Ovary (tissue), 9 donors: ENCODE results near the gene ASMTL. TPM values are rescaled to one million over a fixed set of nuclear protein-coding genes. Genes with fewer than 3 reads are reported as not detected.

ENCODE experiments used
- DNase-seq, 5 donors: peaks; one replicate each; pipeline ENCODE4 v3.0.0-alpha.2; 2019 to 2020
- H3K27ac ChIP-seq, 2 donors: fragments of 200-600 bp; one replicate each; pipeline versions ENCODE4 v1.5.1 to v1.8.0; 2019 to 2022
- H3K27me3 ChIP-seq: fragments of 200-600 bp; one replicate; pipeline ENCODE4 v1.8.0; 2022
- H3K36me3 ChIP-seq: fragments of 200-600 bp; sonication (generic); one replicate; pipeline ENCODE4 v1.5.1; 2019
- H3K4me1 ChIP-seq: one replicate; pipeline ENCODE4 v1.8.1; 2013; ENCODE audit warnings: mild to moderate bottlenecking, moderate library complexity; ENCODE audit not compliant: insufficient read depth
- H3K4me3 ChIP-seq: fragments of 200-600 bp; sonication (generic); one replicate; pipeline ENCODE4 v1.5.1; 2017
- H3K9me3 ChIP-seq, 2 donors: fragments of 200-600 bp in 1 of 2; sonication (generic) in 1 of 2; one replicate each; pipeline versions ENCODE4 v1.5.1 to v1.8.1; 2013 to 2019; ENCODE audit warnings: mild to moderate bottlenecking in 1 of 2, moderate library complexity in 1 of 2
- CTCF ChIP-seq, 3 donors: fragments of 450-650 bp in 2 of 3; fragments of 200-600 bp in 1 of 3; IDR thresholded peaks; one replicate each; pipeline versions ENCODE4 v1.5.1 to v1.8.0; 2016 to 2022; ENCODE audit warnings: antibody characterized with exemption in 3 of 3, mild to moderate bottlenecking in 1 of 3
- EP300 ChIP-seq: sonication (generic); formaldehyde crosslinking; IDR thresholded peaks from one replicate; pipeline ENCODE4 v1.6.1; 2017; ENCODE audit warnings: antibody characterized with exemption
- POLR2A ChIP-seq: fragments of 450-650 bp; IDR thresholded peaks from one replicate; pipeline ENCODE4 v1.6.1; 2017; ENCODE audit warnings: antibody characterized with exemption, mild to moderate bottlenecking, moderate library complexity
- WGBS, 3 donors: extraction: QIAGEN DNeasy Blood & Tissue Kit in 1 of 3; methylation state at CpG; one replicate each; pipeline versions ENCODE4 v1.1.5 to v1.1.7; 2013 to 2017; 5-methylcytosine and 5-hydroxymethylcytosine counted together
- intact Hi-C, 4 donors: fragments of 100-400 bp; cut with DNase I; formaldehyde crosslinking; loops; one replicate each; pipeline versions ENCODE4 v1.11.0 to v1.15.1; 2022 to 2023
- polyA plus RNA-seq, 2 donors: library from polyadenylated mRNA; stranded (reverse); fragments of 200-250 nt in 1 of 2; fragments of 350-450 nt in 1 of 2; fragmentation: Illumina TruSeq in 1 of 2; extraction: RNeasy Lipid Tissue Mini Kit (QIAGEN cat#74804) in 1 of 2; gene quantifications; one replicate each; pipeline ENCODE4 v1.2.3, GENCODE V29; 2013 to 2014
- total RNA-seq, 7 donors: library from RNA; depleted of rRNA in 2 of 7; stranded (reverse); fragments of >200 nt in 2 of 7; fragmentation: NEBNext Ultra II Directional in 3 of 7; extraction: Animal tissue kit (Norgen Biotek cat#: 25700) in 3 of 7; gene quantifications; one replicate each; pipeline versions ENCODE4 v1.1.0 to v1.2.4, GENCODE V29; 2016 to 2023
- donor health status: DM: no; HTN: no; CAD: no; lungs with moderate emphysema.
- donor health status: DM: no; HTN: no; CAD: no.
- donor health status: Bipolar disorder and iron deficiency.
- donor health status: DM: yes; HTN: yes; CAD: no.
- donor health status: DM: no; HTN: no; CAD: no.
- donor health status: DM: yes; HTN: yes; CAD: no.

The ASMTL gene
- total and polyA plus RNA-seq, 9 donors = 21.3 to 48.9 (median 40.7) TPM

DNA sequence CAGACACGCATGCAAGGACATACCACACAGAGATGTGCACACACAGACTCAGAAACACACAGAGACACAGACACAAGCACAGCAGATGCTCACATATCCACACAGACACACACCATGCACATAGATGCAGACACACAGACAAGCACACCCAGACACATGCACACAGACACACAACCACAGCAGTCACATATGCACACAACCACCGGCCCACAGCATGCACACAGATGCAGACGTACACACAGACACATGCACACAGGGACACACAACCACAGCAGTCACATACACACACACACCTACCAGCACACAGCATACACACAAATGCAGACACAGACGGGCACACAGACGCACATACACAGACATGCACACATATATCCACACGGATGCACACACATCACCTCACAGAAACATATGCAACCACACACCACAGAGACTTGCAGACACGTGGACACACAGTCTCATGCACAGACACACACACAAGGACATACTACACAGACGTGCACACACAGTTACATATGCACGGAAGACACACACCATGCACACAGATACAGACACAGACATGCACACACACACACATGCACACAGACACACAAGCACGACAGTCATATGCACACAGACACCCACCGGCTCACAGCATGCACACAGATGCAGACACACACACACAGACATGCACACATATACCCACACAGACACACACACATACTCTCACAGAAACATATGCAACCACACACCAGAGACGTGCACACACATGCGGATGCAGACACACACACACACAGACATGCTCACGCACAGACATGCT, 35.5 kb downstream of the ASMTL start:
- peak in 1 of 5 donors; percentile 21 for DNase-seq
- Histone ChIP-seq H3K27me3 (no peaks in the 10 kb centered on the region), H3K4me1 (no peaks in the 10 kb centered on the region), H3K9me3 (no peaks in the 10 kb centered on the region), H3K27ac (no peak overlapping the region), H3K4me3 (no peak overlapping the region), H3K36me3 (no peaks in the 10 kb centered on the region)
- intact Hi-C loops = no loop called here
- TF ChIP-seq CTCF (IDR thresholded peaks at IDR 0.05) = no peak
- TF ChIP-seq EP300 = no peak
- TF ChIP-seq POLR2A = no peak
- WGBS, 3 donors = 70 to 75% (median 73%) methylated on average over 14 of the region's 14 CpGs

DNA sequence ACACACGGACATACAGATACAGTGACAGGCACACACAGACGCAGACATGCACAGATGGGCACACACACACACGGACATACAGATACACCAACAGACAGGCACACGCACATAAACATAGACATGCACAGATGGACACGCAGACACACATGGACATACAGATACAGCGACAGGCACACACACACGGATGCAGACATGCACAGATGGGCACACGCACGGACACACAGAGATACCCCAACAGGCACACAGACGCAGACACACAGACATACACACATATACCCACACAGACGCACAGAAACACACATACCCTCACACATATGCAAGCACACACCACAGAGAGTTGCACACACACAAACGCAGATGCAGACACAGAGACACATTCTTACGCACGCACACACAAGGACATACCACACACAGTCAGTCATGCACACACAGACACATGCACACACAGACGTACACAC, 36.4 kb downstream of the ASMTL start:
- H3K27ac ChIP-seq = no peak overlapping the region
- no peaks in the 10 kb centered on the region for H3K36me3 ChIP-seq
- WGBS, 3 donors = 64 to 70% (median 66%) methylated on average over 15 of the region's 15 CpGs
- H3K27me3 ChIP-seq = no peaks in the 10 kb centered on the region
- H3K4me3 ChIP-seq = no peak overlapping the region
- H3K9me3 ChIP-seq = no peaks in the 10 kb centered on the region
- H3K4me1 ChIP-seq = no peaks in the 10 kb centered on the region
- peak in 1 of 5 donors; percentile 7 for DNase-seq
- intact Hi-C loops = no loop called here
- TF ChIP-seq EP300 = no peak
- TF ChIP-seq POLR2A = no peak
- TF ChIP-seq CTCF (IDR thresholded peaks at IDR 0.05) = no peak

DNA sequence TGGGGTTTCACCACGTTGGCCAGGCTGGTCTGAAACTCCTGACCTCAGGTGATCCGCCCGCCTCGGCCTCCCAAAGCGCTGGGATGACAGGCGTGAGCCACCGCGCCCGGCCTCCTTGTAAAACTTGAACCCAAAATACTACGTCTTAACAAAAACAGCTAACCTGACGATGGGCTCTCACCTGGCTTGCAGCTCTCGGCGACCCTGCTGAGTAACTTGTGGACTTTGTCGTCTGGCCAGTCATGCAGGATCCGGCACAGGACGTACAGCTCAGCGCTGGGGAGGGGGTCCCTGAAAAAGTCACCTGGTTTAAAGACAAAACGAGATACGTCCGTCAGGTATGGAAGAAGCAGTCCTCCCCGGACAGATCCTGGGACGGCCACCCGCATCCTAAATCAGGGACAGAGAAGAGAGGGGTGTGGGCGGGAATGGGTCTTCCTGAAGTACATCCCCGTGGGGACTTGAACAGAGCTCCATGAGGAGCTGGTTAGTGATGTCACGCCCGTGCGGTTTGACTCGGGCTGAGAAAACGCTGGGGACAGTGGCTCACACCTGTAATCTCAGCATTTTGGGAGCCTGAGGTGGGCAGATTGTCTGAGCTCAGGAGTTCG, 40.1 kb downstream of the ASMTL start:
- Histone ChIP-seq H3K4me3 (no peak overlapping the region), H3K27ac (no peak overlapping the region), H3K27me3 (no peaks in the 10 kb centered on the region), H3K36me3 (no peaks in the 10 kb centered on the region), H3K9me3 (no peaks in the 10 kb centered on the region), H3K4me1 (no peaks in the 10 kb centered on the region)
- TF ChIP-seq CTCF (IDR thresholded peaks at IDR 0.05) (no peak), EP300 (no peak), POLR2A (no peak)
- intact Hi-C loops = no loop called here
- 86 to 93% (median 90%) methylated on average over 30 to 31 of the region's 31 CpGs for WGBS, 3 donors
- DNase-seq = peak in 1 of 5 donors; percentile 30

- Histone ChIP-seq H3K4me3 (no peak overlapping the region), H3K27ac (no peak overlapping the region), H3K9me3 (no peaks in the 10 kb centered on the region), H3K36me3 (no peaks in the 10 kb centered on the region), H3K4me1 (no peaks in the 10 kb centered on the region), H3K27me3 (no peaks in the 10 kb centered on the region)
- 52 to 67% (median 55%) methylated on average over 11 to 12 of the region's 12 CpGs for WGBS, 3 donors
- intact Hi-C loops = no loop called here
- DNase-seq = peak in 1 of 5 donors; percentile 28
- no peak for TF ChIP-seq CTCF (IDR thresholded peaks at IDR 0.05)
- no peak for TF ChIP-seq POLR2A
- TF ChIP-seq EP300 = no peak
Measured at GRCh38 chrX:1411326-1411725, 41.4 kb downstream of the ASMTL start.
